ENCODE data around the gene ARID1A.

- TF ChIP-seq, protein P1, sequence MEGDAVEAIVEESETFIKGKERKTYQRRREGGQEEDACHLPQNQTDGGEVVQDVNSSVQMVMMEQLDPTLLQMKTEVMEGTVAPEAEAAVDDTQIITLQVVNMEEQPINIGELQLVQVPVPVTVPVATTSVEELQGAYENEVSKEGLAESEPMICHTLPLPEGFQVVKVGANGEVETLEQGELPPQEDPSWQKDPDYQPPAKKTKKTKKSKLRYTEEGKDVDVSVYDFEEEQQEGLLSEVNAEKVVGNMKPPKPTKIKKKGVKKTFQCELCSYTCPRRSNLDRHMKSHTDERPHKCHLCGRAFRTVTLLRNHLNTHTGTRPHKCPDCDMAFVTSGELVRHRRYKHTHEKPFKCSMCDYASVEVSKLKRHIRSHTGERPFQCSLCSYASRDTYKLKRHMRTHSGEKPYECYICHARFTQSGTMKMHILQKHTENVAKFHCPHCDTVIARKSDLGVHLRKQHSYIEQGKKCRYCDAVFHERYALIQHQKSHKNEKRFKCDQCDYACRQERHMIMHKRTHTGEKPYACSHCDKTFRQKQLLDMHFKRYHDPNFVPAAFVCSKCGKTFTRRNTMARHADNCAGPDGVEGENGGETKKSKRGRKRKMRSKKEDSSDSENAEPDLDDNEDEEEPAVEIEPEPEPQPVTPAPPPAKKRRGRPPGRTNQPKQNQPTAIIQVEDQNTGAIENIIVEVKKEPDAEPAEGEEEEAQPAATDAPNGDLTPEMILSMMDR (IDR thresholded peaks at IDR 0.05), result no peak
- TF ChIP-seq POLR2AphosphoS5 (IDR thresholded peaks at IDR 0.05), result no peak
- no peak for TF ChIP-seq POLR2A (IDR thresholded peaks at IDR 0.05; ENCODE audit: low read depth)
These were observed 65.4 kb downstream of the ARID1A start for GRCh38 chr1:26761217-26761616.

Measured in esophagus muscularis mucosa (tissue), 3 donors.